ENCODE results near the gene ERVFRD-1. TPM values are rescaled to one million over a fixed set of nuclear protein-coding genes. Genes with fewer than 3 reads are reported as not detected.

Gene ERVFRD-1
- total RNA-seq, 2 experiments from 2014 or later: not detected

GRCh38 chr6:11142296-11143027 is 30.9 kb upstream of the ERVFRD-1 start:
- intact Hi-C loops (cut with micrococcal nuclease): loop anchor here (5.0 kb wide), 1 partner anchor 190 kb away; no protein-coding TSS in a partner anchor
- no peak overlapping the region for H3K27ac Mint-ChIP-seq

GRCh38 chr6:11141295-11141694 is 29.8 kb upstream of the ERVFRD-1 start:
- Mint-ChIP-seq H3K9me3 (no peaks in the 10 kb centered on the region), H3K27me3 (ENCODE audit: low read depth) (no peaks in the 10 kb centered on the region), H3K4me3 (no peak overlapping the region), H3K27ac (no peak overlapping the region), H3K4me1 (ENCODE audit: low read depth) (peaks cover 17% of the 10 kb centered on the region), H3K36me3 (ENCODE audit: low read depth) (no peaks in the 10 kb centered on the region)
- CTCF ChIA-PET: interaction anchor here (1.0 kb wide), 1 partner anchor 355 kb away, joined by 5 read pairs; no protein-coding TSS in a partner anchor
- intact Hi-C loops (cut with micrococcal nuclease): loop anchor here (5.0 kb wide), 1 partner anchor 189 kb away; no protein-coding TSS in a partner anchor
- no peak for DNase-seq

More at GRCh38 chr6:11142296-11143027, 30.9 kb upstream of the ERVFRD-1 start:
- Mint-ChIP-seq H3K4me1 (ENCODE audit: low read depth) (peaks cover 17% of the 10 kb centered on the region), H3K9me3 (no peaks in the 10 kb centered on the region), H3K4me3 (no peak overlapping the region), H3K36me3 (ENCODE audit: low read depth) (no peaks in the 10 kb centered on the region), H3K27me3 (ENCODE audit: low read depth) (no peaks in the 10 kb centered on the region)
- no peak for DNase-seq
- CTCF ChIA-PET: interaction anchor here (1.0 to 5.9 kb wide), 7 partner anchors 13 to 358 kb away, joined by 3 to 77 read pairs (median 3); no protein-coding TSS in a partner anchor

GRCh38 chr6:11140056-11140455 is 28.5 kb upstream of the ERVFRD-1 start:
- no peak for DNase-seq
- Mint-ChIP-seq H3K9me3 (no peaks in the 10 kb centered on the region), H3K36me3 (ENCODE audit: low read depth) (peaks cover 8% of the 10 kb centered on the region), H3K4me1 (ENCODE audit: low read depth) (peaks cover 17% of the 10 kb centered on the region), H3K4me3 (no peak overlapping the region), H3K27ac (no peak overlapping the region), H3K27me3 (ENCODE audit: low read depth) (no peaks in the 10 kb centered on the region)
- CTCF ChIA-PET: interaction anchor here (0.7 to 1.8 kb wide), 2 partner anchors 189 to 356 kb away, joined by 3 to 9 read pairs; no protein-coding TSS in a partner anchor
- intact Hi-C loops (cut with micrococcal nuclease): loop anchor here (5.0 kb wide), 1 partner anchor 188 kb away; no protein-coding TSS in a partner anchor

GRCh38 chr6:11139051-11139960 is 27.8 kb upstream of the ERVFRD-1 start:
- H3K4me1 Mint-ChIP-seq (ENCODE audit: low read depth): peaks cover 17% of the 10 kb centered on the region
- intact Hi-C loops (cut with micrococcal nuclease): no loop called here
- no peak overlapping the region for H3K4me3 Mint-ChIP-seq
- H3K9me3 Mint-ChIP-seq: no peaks in the 10 kb centered on the region
- H3K27me3 Mint-ChIP-seq (ENCODE audit: low read depth): no peaks in the 10 kb centered on the region
- peak overlapping the region; percentile 27 for H3K27ac Mint-ChIP-seq
- CTCF ChIA-PET: interaction anchor here (0.7 to 1.8 kb wide), 2 partner anchors 189 to 357 kb away, joined by 3 to 9 read pairs; no protein-coding TSS in a partner anchor
- peaks cover 14% of the 10 kb centered on the region for H3K36me3 Mint-ChIP-seq (ENCODE audit: low read depth)
- no peak for DNase-seq

- no peaks in the 10 kb centered on the region for H3K27me3 Mint-ChIP-seq (ENCODE audit: low read depth)
- peaks cover 15% of the 10 kb centered on the region for H3K36me3 Mint-ChIP-seq (ENCODE audit: low read depth)
- H3K27ac Mint-ChIP-seq: no peak overlapping the region
- peaks cover 17% of the 10 kb centered on the region for H3K4me1 Mint-ChIP-seq (ENCODE audit: low read depth)
- CTCF ChIA-PET: interaction anchor here (1.9 kb wide), 1 partner anchor 359 kb away, joined by 9 read pairs; no protein-coding TSS in a partner anchor
- intact Hi-C loops (cut with micrococcal nuclease): no loop called here
- H3K4me3 Mint-ChIP-seq: no peak overlapping the region
- DNase-seq: no peak
- H3K9me3 Mint-ChIP-seq: no peaks in the 10 kb centered on the region
Observed at GRCh38 chr6:11136809-11137208, 25.3 kb upstream of the ERVFRD-1 start.

- peaks cover 16% of the 10 kb centered on the region for H3K36me3 Mint-ChIP-seq (ENCODE audit: low read depth)
- intact Hi-C loops (cut with micrococcal nuclease): no loop called here
- H3K27ac Mint-ChIP-seq: no peak overlapping the region
- CTCF ChIA-PET: no interaction called here
- no peak for DNase-seq
- no peak overlapping the region for H3K4me3 Mint-ChIP-seq
- no peaks in the 10 kb centered on the region for H3K27me3 Mint-ChIP-seq (ENCODE audit: low read depth)
- peaks cover 15% of the 10 kb centered on the region for H3K4me1 Mint-ChIP-seq (ENCODE audit: low read depth)
- no peaks in the 10 kb centered on the region for H3K9me3 Mint-ChIP-seq
Observed at GRCh38 chr6:11133281-11133680, 21.8 kb upstream of the ERVFRD-1 start.

- Mint-ChIP-seq H3K4me1 (ENCODE audit: low read depth) (peaks cover 17% of the 10 kb centered on the region), H3K4me3 (no peak overlapping the region), H3K27me3 (ENCODE audit: low read depth) (no peaks in the 10 kb centered on the region), H3K9me3 (no peaks in the 10 kb centered on the region), H3K36me3 (ENCODE audit: low read depth) (peaks cover 19% of the 10 kb centered on the region), H3K27ac (no peak overlapping the region)
- intact Hi-C loops (cut with micrococcal nuclease): no loop called here
- no peak for DNase-seq
- CTCF ChIA-PET: interaction anchor here (0.7 to 1.2 kb wide), 2 partner anchors 12 to 442 kb away, joined by 3 to 4 read pairs; no protein-coding TSS in a partner anchor
Observed at GRCh38 chr6:11132194-11132888, 20.8 kb upstream of the ERVFRD-1 start.

- no peak overlapping the region for H3K4me3 Mint-ChIP-seq
Observed at GRCh38 chr6:11130605-11131004, 19.1 kb upstream of the ERVFRD-1 start.

GRCh38 chr6:11129908-11130565 is 18.5 kb upstream of the ERVFRD-1 start:
- Mint-ChIP-seq H3K9me3 (no peaks in the 10 kb centered on the region), H3K4me3 (no peak overlapping the region), H3K27me3 (ENCODE audit: low read depth) (no peaks in the 10 kb centered on the region), H3K4me1 (ENCODE audit: low read depth) (peaks cover 19% of the 10 kb centered on the region), H3K36me3 (ENCODE audit: low read depth) (peaks cover 19% of the 10 kb centered on the region), H3K27ac (no peak overlapping the region)
- intact Hi-C loops (cut with micrococcal nuclease): loop anchor here (5.0 kb wide), 1 partner anchor 38 kb away; the partner anchor contains the start of gene SMIM13
- no peak for DNase-seq
- CTCF ChIA-PET: interaction anchor here (0.6 to 1.6 kb wide), 5 partner anchors 13 to 446 kb away, joined by 4 to 6 read pairs (median 5); no protein-coding TSS in a partner anchor

More at GRCh38 chr6:11130605-11131004, 19.1 kb upstream of the ERVFRD-1 start:
- peaks cover 19% of the 10 kb centered on the region for H3K4me1 Mint-ChIP-seq (ENCODE audit: low read depth)
- CTCF ChIA-PET: interaction anchor here (0.6 to 1.6 kb wide), 5 partner anchors 13 to 445 kb away, joined by 4 to 6 read pairs (median 5); no protein-coding TSS in a partner anchor
- H3K27me3 Mint-ChIP-seq (ENCODE audit: low read depth): no peaks in the 10 kb centered on the region
- H3K9me3 Mint-ChIP-seq: no peaks in the 10 kb centered on the region
- no peak for DNase-seq
- H3K36me3 Mint-ChIP-seq (ENCODE audit: low read depth): peaks cover 23% of the 10 kb centered on the region
- no peak overlapping the region for H3K27ac Mint-ChIP-seq
- intact Hi-C loops (cut with micrococcal nuclease): no loop called here

GRCh38 chr6:11128608-11129007 is 17.1 kb upstream of the ERVFRD-1 start:
- no peak overlapping the region for H3K4me3 Mint-ChIP-seq
- CTCF ChIA-PET: interaction anchor here (2.2 kb wide), 1 partner anchor 368 kb away, joined by 9 read pairs; no protein-coding TSS in a partner anchor

GRCh38 chr6:11126876-11127275 is 15.4 kb upstream of the ERVFRD-1 start:
- H3K9me3 Mint-ChIP-seq: no peaks in the 10 kb centered on the region
- H3K4me1 Mint-ChIP-seq (ENCODE audit: low read depth): peaks cover 19% of the 10 kb centered on the region
- peaks cover 13% of the 10 kb centered on the region for H3K36me3 Mint-ChIP-seq (ENCODE audit: low read depth)
- H3K27me3 Mint-ChIP-seq (ENCODE audit: low read depth): no peaks in the 10 kb centered on the region
- no peak for DNase-seq
- CTCF ChIA-PET: interaction anchor here (2.2 kb wide), 1 partner anchor 369 kb away, joined by 9 read pairs; no protein-coding TSS in a partner anchor
- H3K27ac Mint-ChIP-seq: no peak overlapping the region
- intact Hi-C loops (cut with micrococcal nuclease): loop anchor here (5.0 kb wide), 1 partner anchor 35 kb away; the partner anchor contains the start of gene SMIM13
- H3K4me3 Mint-ChIP-seq: no peak overlapping the region

More at GRCh38 chr6:11128608-11129007, 17.1 kb upstream of the ERVFRD-1 start:
- peaks cover 19% of the 10 kb centered on the region for H3K4me1 Mint-ChIP-seq (ENCODE audit: low read depth)
- H3K27me3 Mint-ChIP-seq (ENCODE audit: low read depth): no peaks in the 10 kb centered on the region
- H3K27ac Mint-ChIP-seq: no peak overlapping the region
- H3K36me3 Mint-ChIP-seq (ENCODE audit: low read depth): peaks cover 13% of the 10 kb centered on the region
- no peak for DNase-seq
- intact Hi-C loops (cut with micrococcal nuclease): loop anchor here (5.0 kb wide), 1 partner anchor 36 kb away; the partner anchor contains the start of gene SMIM13
- H3K9me3 Mint-ChIP-seq: no peaks in the 10 kb centered on the region
